GM21528 (cell line): ENCODE data around the gene GFPT2.
A peak's percentile ranks its signal among the peaks of the same experiment; 100 is the strongest.

ENCODE experiments used
- ATAC-seq: cut with Tn5 transposase; IDR thresholded peaks from one replicate; pipeline ENCODE4 v1.9.1; 2021; ENCODE audit warnings: mild to moderate bottlenecking, moderate library complexity; ENCODE audit not compliant: unreplicated experiment, low FRiP score

The GFPT2 gene

DNA sequence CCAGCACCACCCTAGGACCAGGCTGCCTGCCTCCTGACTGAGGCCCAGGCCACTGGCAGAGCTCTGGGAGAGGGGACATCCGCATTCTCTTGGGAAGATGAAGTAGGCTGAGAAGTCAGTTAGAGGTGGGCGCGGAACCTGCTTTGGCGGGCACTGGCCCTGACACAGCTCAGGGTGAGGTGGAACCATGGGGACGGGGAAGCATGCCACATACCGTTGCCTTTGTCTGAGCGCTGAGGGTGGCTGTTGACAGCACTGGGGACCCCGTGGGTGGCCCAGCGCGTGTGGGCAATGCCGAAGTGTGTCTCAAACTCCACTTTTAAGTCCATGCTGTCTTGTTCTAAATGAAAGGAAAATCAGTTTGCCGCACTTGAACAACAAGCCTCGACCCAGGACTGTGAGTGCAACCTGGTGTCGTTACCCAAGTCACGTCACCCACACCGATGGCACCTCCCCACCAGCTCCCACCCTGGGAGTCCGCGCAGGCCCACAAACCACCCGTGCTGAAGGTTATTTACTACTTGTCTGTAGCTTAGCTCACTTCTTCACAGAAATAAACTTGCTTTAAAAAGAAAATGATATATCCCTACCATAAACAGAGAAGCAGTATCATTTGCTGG is 17.4 kb downstream of the GFPT2 start:
- ATAC-seq: no peak

- no peak for ATAC-seq
Observed at GRCh38 chr5:180334751-180335613, 18.2 kb downstream of the GFPT2 start.

GRCh38 chr5:180334176-180334575 is 19.0 kb downstream of the GFPT2 start:
- no peak for ATAC-seq

- no peak for ATAC-seq
Observed at GRCh38 chr5:180333661-180334060, 19.5 kb downstream of the GFPT2 start.

GRCh38 chr5:180332861-180333260 is 20.3 kb downstream of the GFPT2 start:
- ATAC-seq: no peak

DNA sequence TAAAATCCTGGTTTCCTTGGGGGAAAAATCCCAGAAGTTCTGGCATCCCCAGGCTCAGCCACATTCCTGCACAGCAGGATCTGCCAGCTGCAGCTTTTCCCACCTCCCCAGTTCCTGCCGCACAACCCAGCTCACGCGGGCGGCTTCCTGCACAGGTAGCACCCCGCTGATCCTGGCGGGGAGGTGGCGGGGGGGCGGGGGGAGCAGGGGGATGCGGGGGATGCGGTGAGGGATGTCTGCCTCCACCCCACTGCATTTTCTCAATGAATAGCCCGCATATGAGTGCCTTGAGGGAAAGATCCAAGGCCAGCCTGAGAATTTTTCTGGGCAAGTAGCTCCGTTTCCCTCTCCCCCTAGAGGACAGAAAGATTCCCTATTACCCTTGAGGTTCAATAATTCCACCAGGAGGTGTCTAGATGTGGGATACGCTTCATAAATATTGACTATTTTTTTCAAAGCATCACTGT is 21.1 kb downstream of the GFPT2 start:
- no peak for ATAC-seq

DNA sequence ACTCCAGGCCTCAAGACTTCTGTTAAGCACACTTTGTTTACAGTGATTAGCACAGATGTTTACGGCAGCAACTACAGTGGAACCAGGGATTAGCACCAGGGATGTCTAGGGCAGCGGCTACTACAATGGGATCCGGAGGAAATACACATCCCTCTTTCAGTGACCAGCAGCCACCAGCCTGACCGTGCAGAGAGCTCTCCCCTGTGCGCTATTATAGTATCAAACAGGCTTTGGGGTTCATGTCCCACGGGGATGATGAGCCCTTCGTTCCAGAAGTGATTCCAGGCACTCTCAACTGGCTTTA is 21.5 kb downstream of the GFPT2 start:
- no peak for ATAC-seq

DNA sequence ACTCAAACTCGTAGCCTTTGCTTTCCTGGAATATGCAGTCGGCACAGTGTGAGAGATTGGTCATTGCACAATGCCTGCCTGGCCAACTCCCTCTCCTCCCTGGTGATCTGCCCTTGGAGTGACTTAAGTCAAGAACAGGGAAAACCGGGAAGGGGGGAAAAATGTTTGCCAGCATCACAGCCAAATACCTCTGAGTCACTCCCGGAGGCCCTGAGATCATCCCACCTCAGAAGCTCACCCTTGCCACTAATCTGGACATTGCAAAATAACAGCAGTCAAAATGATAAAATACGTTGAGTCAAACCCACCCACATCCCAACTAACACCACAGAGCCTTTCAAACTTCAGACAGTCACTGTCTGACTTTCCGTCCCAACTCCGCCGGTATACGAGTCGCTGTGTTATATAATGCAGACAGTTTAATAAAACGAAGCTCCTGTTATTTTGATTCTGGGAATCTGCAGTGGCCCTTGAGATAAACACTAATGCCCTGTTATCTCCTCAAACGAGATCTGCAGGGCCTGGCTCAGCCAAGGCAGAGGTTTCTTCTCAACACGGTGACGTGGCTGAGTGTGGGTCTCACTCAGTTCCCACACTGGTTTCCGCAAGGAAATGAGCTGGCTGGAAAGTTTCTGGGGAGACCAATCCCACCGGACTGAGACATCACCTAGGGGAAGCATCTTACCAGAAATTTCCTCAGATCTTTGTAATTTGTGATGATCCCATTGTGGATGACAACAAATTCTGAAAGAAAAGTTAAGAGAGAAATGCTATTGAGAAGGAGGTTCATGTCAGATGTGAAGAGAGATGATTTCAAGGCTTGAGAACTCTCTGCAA is 22.1 kb downstream of the GFPT2 start:
- ATAC-seq: no peak

DNA sequence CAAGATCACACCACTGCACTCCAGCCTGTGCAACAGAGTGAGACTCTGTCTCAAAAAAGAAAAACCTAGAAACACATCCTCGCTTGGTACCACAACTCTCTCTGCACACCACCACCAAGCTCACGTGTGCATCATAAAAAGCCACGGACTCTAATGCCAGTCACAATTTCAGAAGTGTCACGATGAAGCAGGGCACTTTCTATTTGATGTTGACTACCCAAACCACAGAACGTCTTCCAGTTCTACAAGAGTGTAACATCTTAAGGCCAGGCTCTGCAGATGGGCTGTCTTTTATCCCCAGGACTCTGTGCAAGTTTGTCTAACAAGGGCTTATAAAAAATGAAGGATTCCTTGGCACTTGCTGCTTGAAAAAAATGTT is 22.9 kb downstream of the GFPT2 start:
- no peak for ATAC-seq

DNA sequence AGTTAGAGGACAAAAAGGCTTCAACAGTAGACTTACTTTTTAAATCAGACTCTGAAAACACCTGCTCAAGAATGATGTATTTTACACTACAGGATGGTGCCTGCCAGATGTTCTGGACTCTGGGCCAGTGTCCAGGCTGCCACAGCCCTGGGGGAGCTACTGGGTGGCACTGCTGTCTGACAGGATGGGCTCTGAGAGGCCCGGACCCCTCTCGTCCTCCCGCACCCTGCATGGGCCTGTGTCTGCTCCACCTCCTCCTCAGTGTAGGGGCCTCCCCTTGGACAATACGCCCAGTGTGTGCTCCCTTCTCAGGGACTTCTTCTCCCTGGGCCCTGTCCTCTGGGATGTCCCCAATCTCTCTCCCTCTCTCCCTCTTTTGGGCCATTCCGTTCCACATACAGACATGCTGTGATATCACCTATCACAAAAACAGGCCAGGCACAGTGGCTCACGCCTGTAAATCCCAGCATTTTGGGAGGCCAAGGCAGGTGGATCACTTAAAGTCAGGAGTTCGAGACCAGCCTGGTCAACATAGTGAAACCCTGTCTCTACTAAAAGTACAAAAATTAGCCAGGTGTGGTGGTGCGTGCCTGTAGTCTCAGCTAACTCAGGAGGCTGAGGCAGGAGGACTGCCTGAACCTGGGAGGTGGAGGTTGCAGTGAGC is 23.4 kb downstream of the GFPT2 start:
- ATAC-seq: no peak

DNA sequence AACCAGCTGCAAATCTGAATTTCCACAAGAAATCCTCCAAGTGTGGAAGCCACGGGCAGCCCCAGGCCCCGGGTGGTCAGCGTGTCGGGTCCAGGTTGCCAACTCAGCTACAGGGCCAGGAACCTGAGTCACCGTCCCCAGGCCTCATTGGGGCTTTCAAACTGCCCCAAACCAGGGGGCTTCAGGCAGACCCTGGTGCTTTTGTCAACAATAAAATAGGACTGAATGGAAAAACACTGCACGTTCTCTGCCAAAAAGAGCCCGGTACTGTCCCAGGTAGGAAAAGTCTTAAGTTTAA is 24.0 kb downstream of the GFPT2 start:
- ATAC-seq: no peak

DNA sequence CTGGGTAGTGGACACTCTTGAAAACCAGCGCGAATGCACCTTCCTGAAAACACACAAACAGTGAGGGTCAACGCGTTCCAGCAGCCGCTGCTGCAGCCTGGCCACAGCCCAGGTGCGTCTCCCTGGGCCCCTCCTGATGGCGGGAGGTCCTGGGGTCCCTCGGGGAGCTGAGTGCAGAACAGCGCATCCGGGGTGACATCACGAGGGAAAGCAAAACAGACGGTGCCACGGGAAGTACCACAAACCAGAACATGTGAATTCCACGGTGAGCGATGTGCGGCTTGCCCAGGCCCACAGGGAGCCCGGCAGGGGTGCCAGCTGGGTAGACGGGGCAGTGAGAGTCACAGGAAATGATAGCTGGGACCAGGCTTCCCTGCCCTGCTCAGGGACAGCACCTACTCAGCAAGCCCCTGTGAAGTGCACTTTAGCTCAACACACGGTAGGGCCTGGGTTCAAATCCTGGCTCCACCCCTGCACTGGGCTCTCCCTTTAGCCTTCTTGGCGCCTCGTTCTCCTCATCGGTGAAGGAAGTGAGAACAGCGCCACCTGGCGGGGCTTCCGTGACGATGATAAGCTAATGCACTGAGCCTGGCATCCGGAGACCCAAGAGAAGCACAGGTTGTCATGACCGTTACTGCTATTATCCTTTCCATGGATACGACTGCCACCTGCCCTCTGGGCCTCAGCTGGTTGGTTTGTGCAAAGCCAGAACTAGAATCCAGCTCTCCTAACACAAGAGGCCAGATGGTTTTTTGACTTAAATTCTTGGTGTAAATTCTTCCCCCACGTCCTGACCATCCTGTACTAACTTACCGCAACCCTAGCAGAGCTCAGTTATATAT is 24.6 kb downstream of the GFPT2 start:
- ATAC-seq: peak; percentile 82

GRCh38 chr5:180326989-180327565 is 26.1 kb downstream of the GFPT2 start:
- no peak for ATAC-seq

DNA sequence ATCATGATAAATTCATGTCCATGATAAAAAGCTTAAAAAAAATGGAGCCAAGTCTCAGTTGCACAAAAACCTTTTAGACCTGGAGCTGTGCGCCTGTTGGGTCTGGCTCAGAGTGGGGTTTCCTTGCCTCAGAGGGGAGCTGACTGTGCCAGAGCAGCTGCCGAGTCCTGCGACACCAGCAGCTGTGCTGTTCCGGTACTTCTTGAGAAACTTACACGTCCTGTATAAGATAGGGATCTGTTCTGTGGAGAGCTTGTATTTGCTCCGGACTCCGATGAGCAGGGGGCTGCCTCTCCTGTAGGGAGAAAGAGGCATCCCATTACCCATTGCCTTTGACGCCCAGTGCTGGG is 28.6 kb downstream of the GFPT2 start:
- ATAC-seq: no peak

- no peak for ATAC-seq
Observed at GRCh38 chr5:180323941-180324600, 29.1 kb downstream of the GFPT2 start.

DNA sequence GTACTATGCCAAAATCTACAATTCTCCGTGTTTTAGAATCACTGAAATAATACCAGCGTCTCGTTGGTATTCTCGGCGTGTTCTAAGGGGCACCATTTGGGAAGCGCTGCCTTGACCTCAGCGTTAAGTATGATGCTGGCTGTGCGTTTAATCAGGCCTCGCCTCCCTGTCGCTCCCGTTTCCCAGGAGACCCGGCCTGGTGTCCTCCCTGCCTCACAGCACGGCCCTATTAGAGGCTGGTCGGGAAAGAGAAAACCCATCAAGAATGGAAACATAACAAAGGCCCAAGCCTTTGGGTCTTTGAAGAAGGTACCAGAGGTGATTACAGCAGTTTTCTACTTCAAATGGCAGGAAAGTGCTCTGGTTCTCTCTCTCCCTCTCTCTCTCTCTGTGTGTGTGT is 30.0 kb downstream of the GFPT2 start:
- no peak for ATAC-seq

DNA sequence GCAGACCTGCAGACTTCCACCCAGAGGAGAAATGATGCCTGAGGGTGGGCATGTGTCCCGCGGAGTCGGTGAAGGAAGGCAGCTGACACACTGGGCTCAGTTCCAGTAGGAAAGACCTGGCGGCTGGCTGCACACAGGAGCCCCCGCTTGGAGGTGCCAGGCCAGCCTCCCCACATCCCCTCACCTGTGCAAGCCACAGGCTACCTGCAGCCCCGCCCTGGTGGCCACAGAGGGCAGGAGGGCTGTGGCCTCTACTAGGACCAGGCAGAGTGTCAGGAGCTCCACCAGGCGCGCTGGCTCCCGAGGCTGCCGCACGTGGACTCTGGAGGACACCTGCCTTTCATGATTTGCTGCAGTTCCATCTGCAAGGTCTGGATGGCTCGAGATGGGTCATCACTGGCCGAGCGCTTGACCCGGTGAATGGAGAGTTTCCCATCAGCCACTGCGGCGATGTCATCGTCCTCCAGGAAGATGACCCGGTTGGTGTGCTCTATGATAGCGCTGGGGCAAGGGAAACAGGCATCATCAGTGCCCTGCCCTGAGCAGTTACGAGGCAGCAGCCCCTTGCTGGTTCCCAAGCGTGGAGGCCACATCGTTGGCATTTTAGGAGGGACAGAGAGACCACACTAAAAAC is 34.6 kb downstream of the GFPT2 start:
- ATAC-seq: no peak

GRCh38 chr5:180316586-180316985 is 36.5 kb downstream of the GFPT2 start:
- ATAC-seq: no peak

- no peak for ATAC-seq
Observed at GRCh38 chr5:180315762-180316212, 37.3 kb downstream of the GFPT2 start.
